ENCODE data around the gene DPEP3. TPM values are rescaled to one million over a fixed set of nuclear protein-coding genes. Genes with fewer than 3 reads are reported as not detected.
"Not testable (repeated sequence)": the region's sequence is repeated elsewhere in the genome, so short reads cannot be mapped to it uniquely, and the experiment has no call there.

DPEP3 gene
- total RNA-seq, 1 donor from 2014 or later, result not detected

DNA sequence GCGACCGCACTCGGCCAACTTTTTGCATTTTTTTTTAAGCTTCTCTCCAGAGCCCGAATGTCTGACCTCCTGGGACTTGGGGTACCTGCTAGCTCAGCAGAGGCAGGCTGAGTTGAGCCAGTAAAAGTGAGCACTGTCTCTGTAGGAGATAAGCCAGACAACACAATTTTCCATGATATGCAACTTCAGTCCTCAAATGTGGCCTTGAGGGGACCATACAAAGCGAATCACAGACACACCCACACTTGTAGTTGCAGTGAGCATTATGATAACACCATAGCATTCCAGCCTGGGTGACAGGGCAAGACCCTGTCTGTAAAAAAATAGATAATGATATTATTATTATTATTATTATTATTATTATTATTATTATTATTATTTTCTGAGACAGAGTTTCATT, 16.4 kb upstream of the DPEP3 start:
- TF ChIP-seq, protein P1, sequence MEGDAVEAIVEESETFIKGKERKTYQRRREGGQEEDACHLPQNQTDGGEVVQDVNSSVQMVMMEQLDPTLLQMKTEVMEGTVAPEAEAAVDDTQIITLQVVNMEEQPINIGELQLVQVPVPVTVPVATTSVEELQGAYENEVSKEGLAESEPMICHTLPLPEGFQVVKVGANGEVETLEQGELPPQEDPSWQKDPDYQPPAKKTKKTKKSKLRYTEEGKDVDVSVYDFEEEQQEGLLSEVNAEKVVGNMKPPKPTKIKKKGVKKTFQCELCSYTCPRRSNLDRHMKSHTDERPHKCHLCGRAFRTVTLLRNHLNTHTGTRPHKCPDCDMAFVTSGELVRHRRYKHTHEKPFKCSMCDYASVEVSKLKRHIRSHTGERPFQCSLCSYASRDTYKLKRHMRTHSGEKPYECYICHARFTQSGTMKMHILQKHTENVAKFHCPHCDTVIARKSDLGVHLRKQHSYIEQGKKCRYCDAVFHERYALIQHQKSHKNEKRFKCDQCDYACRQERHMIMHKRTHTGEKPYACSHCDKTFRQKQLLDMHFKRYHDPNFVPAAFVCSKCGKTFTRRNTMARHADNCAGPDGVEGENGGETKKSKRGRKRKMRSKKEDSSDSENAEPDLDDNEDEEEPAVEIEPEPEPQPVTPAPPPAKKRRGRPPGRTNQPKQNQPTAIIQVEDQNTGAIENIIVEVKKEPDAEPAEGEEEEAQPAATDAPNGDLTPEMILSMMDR (conservative IDR thresholded peaks at IDR 0.05), result no peak
- no peaks in the 10 kb centered on the region for H3K9me3 Mint-ChIP-seq
- peaks cover 4% of the 10 kb centered on the region for H3K4me1 Mint-ChIP-seq (ENCODE audit: unreplicated experiment)
- no peak for DNase-seq (ENCODE audit: extremely low spot score, unreplicated experiment)
- H3K36me3 Mint-ChIP-seq, result no peaks in the 10 kb centered on the region
- no peaks in the 10 kb centered on the region for H3K27me3 Mint-ChIP-seq
- no peak overlapping the region for H3K27ac Mint-ChIP-seq
- no peak overlapping the region for H3K4me3 Mint-ChIP-seq

DNA sequence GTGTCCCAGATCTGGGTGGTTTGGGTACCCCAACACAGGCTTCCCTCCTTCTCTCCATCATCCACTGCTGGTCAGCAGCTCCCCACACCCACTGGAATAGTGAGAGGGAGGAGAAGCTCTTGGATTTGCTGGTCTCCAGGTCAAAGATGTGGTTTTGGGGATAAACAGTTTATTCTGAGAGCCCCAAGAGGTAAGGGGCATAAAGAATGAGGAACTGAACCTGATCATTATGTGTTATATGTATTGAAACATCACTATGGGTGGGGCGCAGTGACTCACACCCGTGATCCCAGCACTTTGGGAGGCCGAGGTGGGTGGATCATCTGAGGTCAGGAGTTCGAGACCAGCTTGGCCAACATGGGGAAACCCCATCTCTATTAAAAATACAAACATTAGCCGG, 15.1 kb upstream of the DPEP3 start:
- Mint-ChIP-seq H3K27me3 (no peaks in the 10 kb centered on the region), H3K4me3 (no peak overlapping the region), H3K36me3 (no peaks in the 10 kb centered on the region), H3K27ac (no peak overlapping the region), H3K9me3 (no peaks in the 10 kb centered on the region), H3K4me1 (ENCODE audit: unreplicated experiment) (peaks cover 2% of the 10 kb centered on the region)
- no peak for DNase-seq (ENCODE audit: extremely low spot score, unreplicated experiment)
- TF ChIP-seq, protein P1 (conservative IDR thresholded peaks at IDR 0.05), result no peak

DNA sequence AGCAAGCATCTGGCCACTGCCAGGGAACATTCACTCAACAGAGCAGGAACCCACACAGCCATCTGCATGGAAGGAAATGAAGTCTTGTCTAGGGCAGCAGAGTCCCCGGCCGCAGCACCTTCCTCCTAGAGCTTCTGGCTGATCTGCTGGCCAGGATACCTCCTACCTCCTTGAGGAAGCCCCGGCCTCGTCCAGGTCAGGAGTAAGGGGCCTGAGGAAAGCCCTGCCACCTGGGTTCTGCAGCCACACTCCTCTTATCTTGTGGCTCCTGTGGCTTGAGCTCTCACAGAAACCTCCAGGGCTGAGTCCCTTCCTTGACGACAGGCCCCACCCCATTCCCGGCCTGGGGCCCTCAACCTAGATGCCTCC, 13.7 kb upstream of the DPEP3 start:
- not testable (repeated sequence) for H3K36me3 Mint-ChIP-seq; H3K27me3 Mint-ChIP-seq; DNase-seq (ENCODE audit: extremely low spot score, unreplicated experiment); H3K4me1 Mint-ChIP-seq (ENCODE audit: unreplicated experiment); H3K27ac Mint-ChIP-seq; H3K9me3 Mint-ChIP-seq
- peak overlapping the region; percentile 17 for H3K4me3 Mint-ChIP-seq

DNA sequence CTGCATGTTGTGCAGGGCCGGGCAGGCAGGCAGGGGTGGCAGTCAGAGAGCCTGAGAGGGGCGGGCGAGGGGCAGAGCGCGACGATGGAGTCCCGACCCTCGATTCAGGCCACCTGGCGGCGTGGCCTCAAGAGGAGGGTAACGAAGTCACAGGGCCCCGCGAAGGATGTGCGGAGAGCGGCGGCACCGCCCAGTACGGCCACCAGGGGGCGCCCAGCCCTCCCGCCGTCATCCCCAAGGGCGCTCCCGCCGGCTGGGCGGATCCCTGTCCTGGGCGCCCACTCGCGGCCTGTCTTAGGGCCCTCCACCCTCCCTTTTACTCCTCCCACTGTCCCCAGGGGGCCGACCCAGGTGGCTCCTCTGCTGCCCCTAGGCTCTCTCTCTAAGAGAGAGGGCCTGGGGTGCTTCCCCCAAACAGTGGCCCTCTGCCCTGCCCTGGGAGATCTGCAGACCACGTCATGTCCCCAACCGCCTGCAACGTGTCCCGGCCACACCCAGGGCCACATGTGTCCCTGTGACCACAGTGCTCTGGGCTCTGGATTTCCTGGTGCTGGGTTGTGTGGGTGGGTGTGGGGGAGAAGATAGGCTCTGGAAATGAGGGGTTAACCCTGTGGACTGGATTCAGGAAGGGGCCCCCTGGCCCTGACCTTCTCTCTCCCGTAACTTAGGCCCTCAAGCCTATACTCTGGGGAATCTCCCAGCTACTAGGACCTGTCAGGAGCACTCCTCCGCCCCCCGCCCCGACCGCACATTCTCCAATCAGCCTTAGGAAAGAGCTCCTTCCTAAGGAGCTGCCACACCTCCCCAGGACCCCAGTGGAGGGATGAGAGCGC, 13.1 kb upstream of the DPEP3 start:
- TF ChIP-seq, protein P1 (conservative IDR thresholded peaks at IDR 0.05), result peak; percentile 99
- Mint-ChIP-seq H3K4me3 (peak overlapping the region; percentile 17), H3K27me3 (no peaks in the 10 kb centered on the region), H3K9me3 (no peaks in the 10 kb centered on the region), H3K36me3 (no peaks in the 10 kb centered on the region), H3K4me1 (ENCODE audit: unreplicated experiment) (no peaks in the 10 kb centered on the region), H3K27ac (no peak overlapping the region)
- DNase-seq (ENCODE audit: extremely low spot score, unreplicated experiment), result peak; percentile 83

DNA sequence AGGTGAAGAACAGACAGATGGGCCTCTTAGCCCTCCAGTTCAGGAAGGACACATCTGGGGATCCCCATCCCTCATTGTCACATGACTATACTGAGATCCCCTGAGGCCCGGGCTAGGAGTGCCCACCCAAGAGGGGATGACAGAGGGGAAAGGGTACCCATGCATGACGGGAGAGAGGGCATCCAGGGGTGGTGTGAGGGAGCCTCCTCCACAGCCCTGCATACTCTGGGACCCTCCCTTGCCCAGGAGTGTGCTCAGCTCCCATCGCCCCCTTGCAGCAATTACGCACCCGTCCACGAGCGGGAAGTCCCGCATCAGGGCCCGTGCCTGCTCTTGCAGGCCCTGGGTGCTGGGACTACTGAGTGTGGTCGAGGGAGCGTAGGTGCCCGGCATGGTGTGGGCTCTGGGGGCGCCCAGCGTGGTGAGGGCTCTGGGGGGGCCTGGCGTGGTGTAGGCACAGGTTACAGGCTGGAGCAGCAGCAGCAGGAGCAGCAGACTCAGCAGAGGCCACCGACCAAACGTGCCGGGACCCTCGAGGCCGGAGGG, 12.4 kb upstream of the DPEP3 start:
- Mint-ChIP-seq H3K4me1 (ENCODE audit: unreplicated experiment) (no peaks in the 10 kb centered on the region), H3K36me3 (no peaks in the 10 kb centered on the region), H3K27ac (no peak overlapping the region), H3K4me3 (no peak overlapping the region), H3K27me3 (no peaks in the 10 kb centered on the region), H3K9me3 (no peaks in the 10 kb centered on the region)
- TF ChIP-seq, protein P1 (conservative IDR thresholded peaks at IDR 0.05), result no peak
- DNase-seq (ENCODE audit: extremely low spot score, unreplicated experiment), result no peak

DNA sequence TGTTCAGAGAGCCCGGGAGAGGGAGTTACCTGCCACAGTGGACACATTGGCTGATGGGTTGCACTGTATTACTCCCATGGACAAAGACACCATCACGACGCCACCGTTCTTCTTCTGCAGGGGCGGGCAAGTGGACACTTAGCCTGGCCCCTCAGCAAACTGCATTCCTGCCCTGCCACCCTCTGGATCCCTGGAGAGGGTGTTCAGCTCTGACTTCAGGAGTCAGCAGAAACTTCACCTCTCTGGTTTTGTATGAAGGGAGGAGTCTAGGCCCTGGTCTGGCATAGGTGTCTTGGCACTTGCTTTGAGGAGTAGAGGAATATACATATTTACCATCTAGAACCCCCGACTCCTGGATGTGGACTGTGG, 9.7 kb upstream of the DPEP3 start:
- DNase-seq (ENCODE audit: extremely low spot score, unreplicated experiment), result no peak
- Mint-ChIP-seq H3K4me3 (no peak overlapping the region), H3K4me1 (ENCODE audit: unreplicated experiment) (peaks cover under 1% of the 10 kb centered on the region), H3K27ac (no peak overlapping the region), H3K27me3 (no peaks in the 10 kb centered on the region), H3K36me3 (no peaks in the 10 kb centered on the region), H3K9me3 (no peaks in the 10 kb centered on the region)
- TF ChIP-seq, protein P1 (conservative IDR thresholded peaks at IDR 0.05), result no peak
